ENCODE data around the gene STXBP4.

STXBP4 gene

GRCh38 chr17:55116440-55116914, 147.9 kb downstream of the STXBP4 start:
- H3K9ac ChIP-seq (ENCODE audit: low read length): no peak overlapping the region
- no peak overlapping the region for H3K27ac ChIP-seq (ENCODE audit: low read depth, low read length)
- no peak overlapping the region for H3K4me3 ChIP-seq (ENCODE audit: insufficient read depth, low read length, poor library complexity, severe bottlenecking)
- H3K27me3 ChIP-seq (ENCODE audit: low read length): no peaks in the 10 kb centered on the region
- H3K9me3 ChIP-seq (ENCODE audit: insufficient read depth, low read length): no peaks in the 10 kb centered on the region
- H3K79me2 ChIP-seq (ENCODE audit: insufficient read depth, low read length): no peaks in the 10 kb centered on the region
- no peak overlapping the region for H3K4me2 ChIP-seq (ENCODE audit: low read depth, low read length, poor library complexity, severe bottlenecking)
- H3K36me3 ChIP-seq (ENCODE audit: low read length): no peaks in the 10 kb centered on the region
- H3F3A ChIP-seq (ENCODE audit: insufficient read depth): no peaks in the 10 kb centered on the region
- TF ChIP-seq, protein P1, sequence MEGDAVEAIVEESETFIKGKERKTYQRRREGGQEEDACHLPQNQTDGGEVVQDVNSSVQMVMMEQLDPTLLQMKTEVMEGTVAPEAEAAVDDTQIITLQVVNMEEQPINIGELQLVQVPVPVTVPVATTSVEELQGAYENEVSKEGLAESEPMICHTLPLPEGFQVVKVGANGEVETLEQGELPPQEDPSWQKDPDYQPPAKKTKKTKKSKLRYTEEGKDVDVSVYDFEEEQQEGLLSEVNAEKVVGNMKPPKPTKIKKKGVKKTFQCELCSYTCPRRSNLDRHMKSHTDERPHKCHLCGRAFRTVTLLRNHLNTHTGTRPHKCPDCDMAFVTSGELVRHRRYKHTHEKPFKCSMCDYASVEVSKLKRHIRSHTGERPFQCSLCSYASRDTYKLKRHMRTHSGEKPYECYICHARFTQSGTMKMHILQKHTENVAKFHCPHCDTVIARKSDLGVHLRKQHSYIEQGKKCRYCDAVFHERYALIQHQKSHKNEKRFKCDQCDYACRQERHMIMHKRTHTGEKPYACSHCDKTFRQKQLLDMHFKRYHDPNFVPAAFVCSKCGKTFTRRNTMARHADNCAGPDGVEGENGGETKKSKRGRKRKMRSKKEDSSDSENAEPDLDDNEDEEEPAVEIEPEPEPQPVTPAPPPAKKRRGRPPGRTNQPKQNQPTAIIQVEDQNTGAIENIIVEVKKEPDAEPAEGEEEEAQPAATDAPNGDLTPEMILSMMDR (IDR thresholded peaks at IDR 0.05; ENCODE audit: insufficient read depth, low read length, poor library complexity, severe bottlenecking): no peak
- H2AFZ ChIP-seq (ENCODE audit: low read depth, low read length, severe bottlenecking): no peak overlapping the region
- no peaks in the 10 kb centered on the region for H4K20me1 ChIP-seq (ENCODE audit: low read depth, low read length)
- H3K9me2 ChIP-seq (replicated peaks; ENCODE audit: insufficient read depth, low read length): no peaks in the 10 kb centered on the region

DNA sequence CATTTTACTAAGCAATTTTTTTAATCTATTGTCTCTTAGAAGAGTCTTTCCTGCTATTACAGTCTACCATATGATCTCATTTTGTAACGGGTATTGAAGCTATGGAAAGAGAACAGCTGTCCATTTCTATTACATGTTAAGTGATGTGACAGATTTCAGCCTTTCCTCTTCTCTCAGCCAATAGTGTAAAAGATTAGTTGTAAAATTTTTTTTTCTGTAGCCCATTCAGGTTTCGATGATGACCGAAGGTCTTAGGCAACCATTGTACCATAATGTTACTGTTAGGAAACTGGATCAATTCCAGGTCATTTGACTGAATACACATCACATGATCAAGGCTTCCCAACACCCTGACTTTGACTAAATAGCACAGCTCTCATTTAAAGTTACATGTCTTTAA, 148.6 kb downstream of the STXBP4 start:
- Histone ChIP-seq H3K9ac (ENCODE audit: low read length) (no peak overlapping the region), H3K27me3 (ENCODE audit: low read length) (no peaks in the 10 kb centered on the region), H3K27ac (ENCODE audit: low read depth, low read length) (no peak overlapping the region), H2AFZ (ENCODE audit: low read depth, low read length, severe bottlenecking) (no peak overlapping the region), H3K9me2 (replicated peaks; ENCODE audit: insufficient read depth, low read length) (no peaks in the 10 kb centered on the region), H4K20me1 (ENCODE audit: low read depth, low read length) (no peaks in the 10 kb centered on the region), H3K79me2 (ENCODE audit: insufficient read depth, low read length) (no peaks in the 10 kb centered on the region), H3K36me3 (ENCODE audit: low read length) (no peaks in the 10 kb centered on the region), H3K4me2 (ENCODE audit: low read depth, low read length, poor library complexity, severe bottlenecking) (no peak overlapping the region), H3F3A (ENCODE audit: insufficient read depth) (no peaks in the 10 kb centered on the region), H3K9me3 (ENCODE audit: insufficient read depth, low read length) (no peaks in the 10 kb centered on the region), H3K4me3 (ENCODE audit: insufficient read depth, low read length, poor library complexity, severe bottlenecking) (no peak overlapping the region)
- no peak for TF ChIP-seq EZH2phosphoT487 (conservative IDR thresholded peaks at IDR 0.05; ENCODE audit: low read length)
- TF ChIP-seq, protein P1 (IDR thresholded peaks at IDR 0.05; ENCODE audit: insufficient read depth, low read length, poor library complexity, severe bottlenecking): no peak

DNA sequence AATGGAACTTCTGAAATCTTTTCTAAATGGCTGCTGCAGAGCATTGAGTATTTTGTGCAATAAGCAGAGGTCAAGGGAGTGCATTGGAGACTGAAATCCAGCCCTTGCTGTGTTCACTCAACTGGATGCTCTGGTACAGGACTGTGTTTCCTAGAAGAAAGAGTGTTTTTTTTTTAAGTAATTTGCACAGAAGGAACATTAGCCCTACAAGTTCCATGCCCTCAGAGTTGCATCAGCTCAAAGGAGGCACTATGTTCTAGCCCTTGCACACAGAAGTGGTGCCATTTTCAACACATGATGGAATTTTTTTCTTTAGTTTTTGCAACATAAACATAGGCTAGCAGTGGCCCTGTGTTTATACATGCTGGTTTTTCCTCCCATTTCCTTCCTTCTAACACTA, 152.1 kb downstream of the STXBP4 start:
- Histone ChIP-seq H3K9ac (ENCODE audit: low read length) (no peak overlapping the region), H3K9me2 (replicated peaks; ENCODE audit: insufficient read depth, low read length) (no peaks in the 10 kb centered on the region), H3K36me3 (ENCODE audit: low read length) (no peaks in the 10 kb centered on the region), H3K27me3 (ENCODE audit: low read length) (no peaks in the 10 kb centered on the region), H3F3A (ENCODE audit: insufficient read depth) (no peaks in the 10 kb centered on the region), H2AFZ (ENCODE audit: low read depth, low read length, severe bottlenecking) (no peak overlapping the region), H3K4me3 (ENCODE audit: insufficient read depth, low read length, poor library complexity, severe bottlenecking) (no peak overlapping the region), H3K79me2 (ENCODE audit: insufficient read depth, low read length) (no peaks in the 10 kb centered on the region), H3K27ac (ENCODE audit: low read depth, low read length) (no peak overlapping the region), H3K4me2 (ENCODE audit: low read depth, low read length, poor library complexity, severe bottlenecking) (no peak overlapping the region), H3K9me3 (ENCODE audit: insufficient read depth, low read length) (no peaks in the 10 kb centered on the region), H4K20me1 (ENCODE audit: low read depth, low read length) (no peaks in the 10 kb centered on the region)
- TF ChIP-seq EZH2phosphoT487 (conservative IDR thresholded peaks at IDR 0.05; ENCODE audit: low read length): no peak
- TF ChIP-seq, protein P1 (IDR thresholded peaks at IDR 0.05; ENCODE audit: insufficient read depth, low read length, poor library complexity, severe bottlenecking): no peak
